Midbrain (tissue), 1 donor: ENCODE measurements around the gene TMEM225B.
"Not testable (repeated sequence)": the region's sequence is repeated elsewhere in the genome, so short reads cannot be mapped to it uniquely, and the experiment has no call there.

Source experiments
- DNase-seq: peaks from one replicate; lab custom pipeline; 2025; lab: John Stamatoyannopoulos, UW

Gene TMEM225B

GRCh38 chr7:99654626-99655025 is 56.6 kb downstream of the TMEM225B start:
- not testable (repeated sequence) for DNase-seq

- DNase-seq: not testable (repeated sequence)
These were observed 59.8 kb downstream of the TMEM225B start for GRCh38 chr7:99657879-99658278.
